MCF 10A (cell line): ENCODE measurements around the gene PSMB8. TPM values are rescaled to one million over a fixed set of nuclear protein-coding genes. Genes with fewer than 3 reads are reported as not detected.
A peak's percentile ranks its signal among the peaks of the same experiment; 100 is the strongest.

Source experiments
- BruUV-seq: library from RNA; stranded (reverse); fragments of 400-500 nt; replicated peaks from 2 replicates; lab custom pipeline; 2021; lab: Mats Ljungman, UMichigan
- CTCF ChIA-PET: fragments of 300-600 bp; sonication (Branson Sonifier 250); formaldehyde crosslinking; extraction: SDS; loops from one replicate; lab custom pipeline; 2021; ENCODE audit warnings: antibody characterized with exemption, inconsistent platforms; lab: Yijun Ruan, JAX
- POLR2A ChIA-PET: fragments of 300-600, 350-650 bp; sonication (Branson Sonifier 250); formaldehyde crosslinking; extraction: SDS; loops from one replicate; lab custom pipeline; 2020; ENCODE audit warnings: antibody characterized with exemption, inconsistent platforms; lab: Yijun Ruan, JAX
- DNase-seq: peaks from one replicate; pipeline ENCODE4 v3.0.0-alpha.2; 2018; ENCODE audit not compliant: unreplicated experiment
- H3K27ac Mint-ChIP-seq: one replicate; pipeline ENCODE4 v1.8.0; 2022; ENCODE audit warnings: mild to moderate bottlenecking, low read depth, mixed read lengths; ENCODE audit not compliant: unreplicated experiment
- H3K27me3 Mint-ChIP-seq: one replicate; pipeline ENCODE4 v1.8.0; 2022; ENCODE audit warnings: mixed read lengths; ENCODE audit not compliant: insufficient read depth, unreplicated experiment
- H3K36me3 Mint-ChIP-seq: one replicate; pipeline ENCODE4 v1.8.0; 2022; ENCODE audit warnings: mild to moderate bottlenecking, moderate library complexity, mixed read lengths; ENCODE audit not compliant: insufficient read depth, unreplicated experiment
- H3K4me1 Mint-ChIP-seq: one replicate; pipeline ENCODE4 v1.8.0; 2022; ENCODE audit warnings: mixed read lengths; ENCODE audit not compliant: insufficient read depth, unreplicated experiment
- H3K4me3 Mint-ChIP-seq: one replicate; pipeline ENCODE4 v1.8.0; 2022; ENCODE audit warnings: mild to moderate bottlenecking, moderate library complexity, mixed read lengths; ENCODE audit not compliant: unreplicated experiment
- H3K9me3 Mint-ChIP-seq: one replicate; pipeline ENCODE4 v1.8.0; 2022; ENCODE audit warnings: mixed read lengths; ENCODE audit not compliant: unreplicated experiment
- CTCF ChIP-seq: fragments of 200-600 bp; IDR thresholded peaks from one replicate; pipeline ENCODE4 v1.8.0; 2022; ENCODE audit warnings: antibody characterized with exemption, mild to moderate bottlenecking; ENCODE audit not compliant: unreplicated experiment
- intact Hi-C: fragments of 100-400 bp; cut with micrococcal nuclease; formaldehyde crosslinking; loops from 2 replicates; pipeline ENCODE4 v1.14.1; 2022
- total RNA-seq: library from RNA; stranded (reverse); gene quantifications from 2 replicates; pipeline ENCODE4 v1.2.3, GENCODE V29; 2022

Gene PSMB8
- total RNA-seq, 1 experiment from 2014 or later = 34.1 TPM

GRCh38 chr6:32854376-32855178 is 10.7 kb upstream of the PSMB8 start:
- H3K27ac Mint-ChIP-seq = peak overlapping the region; percentile 94
- H3K4me3 Mint-ChIP-seq = peak overlapping the region; percentile 99
- CTCF ChIA-PET = interaction anchor here (0.6 to 5.7 kb wide), 14 partner anchors 10 to 666 kb away, joined by 3 to 110 read pairs (median 4); partner anchors contain the start of gene TAP2
- intact Hi-C loops = loop anchor here (1.0 kb wide), 3 partner anchors 14 to 28 kb away; partner anchors contain the start of gene TAP2
- no peak for TF ChIP-seq CTCF
- H3K4me1 Mint-ChIP-seq = peaks cover 21% of the 10 kb centered on the region
- peaks cover 16% of the 10 kb centered on the region for H3K36me3 Mint-ChIP-seq
- BruUV-seq = no TSS peak
- H3K9me3 Mint-ChIP-seq = no peaks in the 10 kb centered on the region
- POLR2A ChIA-PET = interaction anchor here (0.6 to 5.6 kb wide), 14 partner anchors 11 to 1580 kb away, joined by 3 to 111 read pairs (median 4); partner anchors contain the start of genes PSMB8 and TAP2
- DNase-seq = peak; percentile 28
- H3K27me3 Mint-ChIP-seq = no peaks in the 10 kb centered on the region

GRCh38 chr6:32853541-32854375 is 9.9 kb upstream of the PSMB8 start, which contains the start of the genes PSMB9 and TAP1:
Gene PSMB9 (plus strand): TSS chr6:32854192. CDS start chr6:32854230, 38 bp downstream.
Gene TAP1 (minus strand): TSS chr6:32853704. CDS start chr6:32853636, 68 bp downstream.
- ChIA-PET POLR2A (interaction anchor here (0.6 to 5.6 kb wide), 23 partner anchors 8 to 1307 kb away, joined by 3 to 111 read pairs (median 4); partner anchors contain the start of genes GPANK1, PSMB8, RPS18 and TAP2), CTCF (interaction anchor here (0.6 to 5.7 kb wide), 16 partner anchors 9 to 658 kb away, joined by 3 to 110 read pairs (median 4); partner anchors contain the start of genes PSMB8 and TAP2)
- Mint-ChIP-seq H3K27me3 (no peaks in the 10 kb centered on the region), H3K4me1 (peaks cover 21% of the 10 kb centered on the region), H3K36me3 (peaks cover 14% of the 10 kb centered on the region), H3K4me3 (peak within 1 kb of the TSS; percentile 99), H3K27ac (peak within 1 kb of the TSS; percentile 94), H3K9me3 (no peaks in the 10 kb centered on the region)
- peak; percentile 94 for DNase-seq
- intact Hi-C loops = loop anchor here (1.0 kb wide), 3 partner anchors 15 to 27 kb away; partner anchors contain the start of gene TAP2
- TF ChIP-seq CTCF = peak; percentile 51
- no TSS peak for BruUV-seq

- H3K27ac Mint-ChIP-seq = peak overlapping the region; percentile 94
- POLR2A ChIA-PET = interaction anchor here (0.7 to 5.6 kb wide), 19 partner anchors 9 to 1306 kb away, joined by 3 to 111 read pairs (median 6); partner anchors contain the start of genes GPANK1, PSMB8, RPS18 and TAP2
- no peaks in the 10 kb centered on the region for H3K27me3 Mint-ChIP-seq
- H3K4me3 Mint-ChIP-seq = peak overlapping the region; percentile 99
- CTCF ChIA-PET = interaction anchor here (0.6 to 5.7 kb wide), 12 partner anchors 8 to 657 kb away, joined by 3 to 110 read pairs (median 6); partner anchors contain the start of genes PSMB8 and TAP2
- peak; percentile 36 for DNase-seq
- no peak for TF ChIP-seq CTCF
- H3K4me1 Mint-ChIP-seq = peaks cover 21% of the 10 kb centered on the region
- H3K9me3 Mint-ChIP-seq = no peaks in the 10 kb centered on the region
- H3K36me3 Mint-ChIP-seq = peaks cover 21% of the 10 kb centered on the region
- BruUV-seq = no TSS peak
- intact Hi-C loops = no loop called here
These were observed 9.1 kb upstream of the PSMB8 start for GRCh38 chr6:32852844-32853540.
